Fibroblast of upper back skin (primary cell): Measurements from ENCODE around the gene PANX2.

ENCODE experiments used
- DNase-seq: peaks from one replicate; pipeline ENCODE4 v3.0.0-alpha.2; 2013

PANX2 gene

DNA sequence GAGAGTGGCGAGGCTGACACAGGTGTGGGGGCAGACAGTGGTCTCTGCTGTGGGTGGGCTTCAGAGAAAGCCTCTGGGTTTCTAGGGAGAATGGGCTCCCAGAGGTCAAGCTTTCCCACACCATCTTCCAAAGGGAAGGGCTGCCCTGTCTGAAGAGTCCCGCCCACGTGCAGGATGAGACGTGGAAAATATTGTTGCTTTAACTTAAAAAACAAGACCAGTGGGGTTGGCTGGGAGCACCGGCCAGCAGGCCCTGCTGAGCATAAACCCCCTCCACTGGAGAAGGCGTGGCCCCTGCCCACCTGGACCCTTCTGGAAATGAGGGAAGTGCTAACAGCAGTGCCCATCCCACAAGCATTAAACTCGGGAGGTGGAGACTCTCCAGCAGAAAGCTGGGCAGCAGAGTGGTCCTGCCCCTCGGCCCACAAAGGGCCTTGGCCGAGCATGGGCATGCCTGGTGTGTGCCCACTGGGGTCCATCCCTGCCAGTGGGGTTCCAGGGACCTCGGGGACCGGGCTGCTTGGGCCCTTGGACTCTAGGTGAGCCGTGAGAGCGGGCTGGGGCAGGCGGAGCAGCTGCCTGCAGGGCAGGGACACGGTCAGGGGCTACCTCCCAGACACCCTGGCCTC lies 45.6 kb downstream of the PANX2 start:
- no peak for DNase-seq

DNA sequence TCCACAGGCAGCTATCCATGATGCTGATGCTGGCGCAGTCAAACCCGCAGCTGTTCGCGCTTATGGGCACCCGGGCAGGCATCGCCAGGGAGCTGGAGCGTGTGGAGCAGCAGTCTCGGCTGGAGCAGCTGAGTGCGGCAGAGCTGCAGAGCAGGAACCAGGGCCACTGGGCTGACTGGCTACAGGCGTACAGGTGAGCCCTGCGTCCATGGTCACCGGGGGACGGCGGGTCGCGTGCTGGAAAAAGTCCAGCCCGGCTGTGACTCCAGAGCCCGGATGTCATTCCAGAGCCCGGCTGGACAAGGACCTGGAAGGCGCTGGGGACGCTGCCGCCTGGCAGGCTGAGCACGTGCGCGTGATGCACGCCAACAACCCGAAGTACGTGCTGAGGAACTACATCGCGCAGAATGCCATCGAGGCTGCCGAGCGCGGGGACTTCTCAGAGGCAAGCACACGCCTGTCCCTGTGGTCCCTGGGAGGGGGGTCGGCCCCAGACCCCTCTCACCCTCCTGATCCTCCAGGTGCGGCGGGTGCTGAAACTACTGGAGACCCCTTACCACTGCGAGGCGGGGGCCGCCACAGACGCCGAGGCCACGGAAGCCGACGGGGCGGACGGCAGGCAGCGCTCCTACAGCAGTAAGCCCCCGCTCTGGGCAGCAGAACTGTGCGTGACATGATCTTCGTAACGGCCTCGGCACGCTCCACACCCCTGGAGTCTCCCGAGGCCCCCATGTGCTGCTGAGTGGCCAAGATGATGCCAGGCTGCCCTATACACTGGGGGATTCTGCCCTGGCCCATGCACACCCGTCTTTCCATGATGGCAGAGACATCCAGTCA lies 46.4 kb downstream of the PANX2 start:
- DNase-seq: no peak

DNA sequence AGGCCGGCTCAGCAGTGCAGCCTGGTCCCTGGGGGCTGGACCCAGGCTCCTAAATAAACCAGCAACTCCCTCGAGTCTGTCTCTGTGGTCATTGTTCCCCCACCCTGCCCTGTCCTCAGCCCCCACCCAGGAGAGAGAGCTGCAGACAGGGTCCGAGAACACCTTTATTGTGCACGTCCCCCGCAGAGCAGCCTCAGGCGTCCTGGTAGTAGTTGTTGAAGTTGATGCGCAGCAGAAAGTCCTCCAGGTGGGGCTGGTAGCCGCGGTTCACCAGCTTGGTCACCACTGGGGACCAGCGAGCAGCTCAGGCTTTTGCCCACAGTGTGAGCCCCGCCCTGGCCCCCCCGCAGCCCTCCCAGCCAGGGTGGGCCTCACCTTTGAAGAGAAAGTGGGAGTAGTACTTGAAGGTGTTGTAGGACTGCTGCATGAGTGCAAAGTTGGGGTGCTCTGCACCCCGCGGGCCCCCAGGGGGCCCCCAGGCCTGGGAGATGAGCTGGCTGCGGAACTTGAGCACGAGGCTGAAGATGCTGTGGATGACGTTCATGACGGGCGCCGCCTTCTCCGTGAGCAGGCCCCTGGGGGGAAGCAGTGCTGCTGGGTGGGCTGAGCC lies 47.1 kb downstream of the PANX2 start:
- no peak for DNase-seq

DNA sequence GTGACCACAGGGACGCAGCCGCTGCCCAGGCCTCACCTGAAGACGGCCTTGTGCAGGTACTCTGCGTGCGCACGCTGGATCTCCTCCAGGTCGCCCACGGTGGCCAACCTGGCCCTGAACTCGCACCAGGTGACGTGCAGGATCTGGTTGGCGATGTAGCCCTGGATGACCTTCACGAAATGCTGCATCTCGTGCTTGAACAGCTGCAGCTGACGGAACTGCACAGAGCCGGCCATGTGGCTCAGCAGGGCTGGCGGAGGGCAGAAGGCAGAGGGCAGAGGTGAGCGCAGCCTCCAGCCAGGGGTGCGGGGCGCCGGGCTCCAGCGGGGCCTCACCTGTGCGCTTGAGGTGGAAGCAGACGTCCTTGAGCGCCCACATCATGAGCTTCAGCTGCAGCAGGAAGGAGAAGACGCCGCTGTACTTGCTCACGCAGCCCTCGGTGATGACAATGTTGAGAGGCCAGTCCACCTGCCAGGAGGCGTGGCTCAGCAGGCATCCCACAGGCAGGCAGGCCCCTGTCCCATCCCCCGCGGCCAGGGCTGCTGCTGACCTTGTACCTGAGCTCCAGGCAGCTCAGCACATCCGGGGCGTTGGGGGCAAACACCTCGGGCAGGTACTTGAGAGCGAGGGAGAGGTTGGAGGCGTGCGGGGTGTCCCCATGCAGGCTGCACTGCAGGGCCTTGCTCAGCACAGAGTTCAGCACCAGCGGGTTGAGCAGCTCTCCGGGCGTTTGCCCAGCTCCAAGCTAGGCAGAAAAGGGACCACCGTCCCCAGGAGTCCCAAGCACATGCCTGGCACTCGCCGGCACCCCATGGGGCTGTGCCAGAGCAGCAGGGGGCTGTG lies 47.8 kb downstream of the PANX2 start:
- DNase-seq: no peak

DNA sequence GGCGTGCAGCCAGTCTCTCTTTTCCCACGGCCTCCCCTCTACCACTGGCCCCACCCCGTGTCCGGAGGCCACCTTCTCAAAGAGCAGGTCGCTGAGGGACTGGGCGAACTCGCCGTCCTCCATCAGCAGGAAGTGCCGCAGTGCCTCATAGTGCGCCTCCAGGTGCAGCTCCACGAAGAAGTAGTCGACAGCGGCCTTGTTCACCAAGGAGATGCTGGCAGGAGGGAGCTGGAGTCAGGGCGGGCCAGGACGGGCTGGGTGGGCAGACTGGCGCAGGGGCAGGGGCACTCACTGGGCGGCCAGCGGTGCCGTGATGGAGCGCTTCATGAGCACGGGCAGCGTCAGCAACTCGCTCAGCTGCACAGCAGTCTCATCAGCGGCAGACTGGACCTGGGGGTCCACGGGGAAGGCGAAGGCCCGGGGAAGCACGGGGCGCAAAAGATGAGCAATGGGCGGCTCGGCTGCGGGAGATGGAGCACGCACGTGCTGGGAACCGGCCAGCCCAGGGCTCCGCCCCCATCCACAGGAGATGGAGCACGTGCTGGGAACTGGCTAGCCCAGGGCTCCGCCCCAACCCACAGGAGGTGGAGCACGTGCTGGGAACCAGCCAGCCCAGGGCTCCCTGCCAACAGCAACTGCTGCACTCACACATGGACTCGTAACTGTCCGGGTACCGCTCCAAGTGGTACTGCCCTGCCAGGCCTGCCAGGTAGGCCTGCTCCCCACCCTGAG lies 48.6 kb downstream of the PANX2 start:
- peak; percentile 73 for DNase-seq

DNA sequence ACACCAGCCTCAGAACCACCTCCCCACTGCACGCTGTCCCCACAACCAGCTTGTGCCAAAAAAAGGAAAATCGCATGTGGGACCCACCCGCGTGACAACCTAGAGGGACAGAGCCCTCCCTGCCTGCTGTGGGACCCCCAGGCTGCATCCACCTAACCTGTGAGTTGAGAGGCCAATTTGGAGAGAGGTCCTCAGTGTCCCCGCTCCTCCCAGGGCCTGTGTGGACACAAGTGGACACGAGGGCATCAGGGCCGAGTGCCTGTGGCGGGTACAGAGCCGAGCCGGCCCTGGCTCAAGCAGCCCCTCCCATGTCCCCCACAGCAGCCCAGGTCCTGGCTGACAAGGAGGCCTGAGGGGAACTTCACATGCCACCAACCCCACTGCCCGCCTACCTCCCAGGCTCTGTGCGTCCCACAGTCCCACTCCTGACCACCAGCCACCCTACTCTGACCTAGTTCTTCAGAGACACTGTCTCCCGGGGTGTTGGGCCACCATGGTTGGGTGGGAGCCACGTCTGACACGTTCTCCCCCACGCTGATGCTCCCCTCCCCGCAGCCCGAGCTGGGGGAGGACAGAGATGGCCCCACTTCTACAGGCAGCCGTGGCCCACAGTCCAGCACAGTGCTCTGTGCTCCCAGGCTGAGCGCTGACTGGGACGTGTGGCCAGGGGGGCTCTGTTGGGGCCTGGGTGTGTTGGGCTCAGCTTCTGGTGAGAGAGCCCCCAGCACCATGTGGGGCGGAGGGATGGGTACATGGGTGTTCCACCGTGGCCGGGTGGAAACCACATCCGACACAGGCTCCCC lies 49.5 kb downstream of the PANX2 start:
- no peak for DNase-seq

DNA sequence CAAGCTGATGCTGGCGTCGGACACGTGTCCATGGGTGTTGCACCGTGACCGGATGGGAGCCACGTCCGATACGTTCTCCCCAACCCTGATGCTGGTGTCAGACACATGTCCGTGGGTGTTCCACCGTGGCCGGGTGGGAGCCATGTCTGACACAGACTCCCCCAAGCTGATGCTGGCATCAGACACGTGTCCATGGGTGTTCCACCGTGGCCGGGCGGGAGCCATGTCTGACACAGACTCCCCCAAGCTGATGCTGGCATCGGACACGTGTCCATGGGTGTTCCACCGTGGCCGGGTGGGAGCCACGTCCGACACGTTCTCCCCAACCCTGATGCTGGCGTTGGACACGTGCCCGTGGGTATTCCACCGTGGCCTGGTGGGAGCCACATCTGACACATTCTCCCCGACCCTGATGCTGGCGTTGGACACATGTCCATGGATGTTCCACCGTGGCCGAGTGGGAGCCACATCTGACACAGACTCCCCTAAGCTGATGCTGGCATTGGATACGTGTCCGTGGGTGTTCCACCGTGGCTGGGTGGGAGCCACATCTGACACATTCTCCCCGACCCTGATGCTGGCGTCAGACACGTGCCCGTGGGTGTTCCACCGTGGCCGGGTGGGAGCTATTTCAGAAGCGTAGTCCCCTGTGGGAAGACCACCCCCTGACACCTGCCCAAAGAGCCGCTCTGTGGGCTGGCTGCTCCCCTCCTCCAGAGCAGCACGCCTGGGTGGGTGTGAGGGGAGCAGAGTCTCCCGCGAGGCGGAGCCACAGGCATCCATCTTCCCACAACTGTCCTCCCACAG lies 50.3 kb downstream of the PANX2 start:
- DNase-seq: no peak

DNA sequence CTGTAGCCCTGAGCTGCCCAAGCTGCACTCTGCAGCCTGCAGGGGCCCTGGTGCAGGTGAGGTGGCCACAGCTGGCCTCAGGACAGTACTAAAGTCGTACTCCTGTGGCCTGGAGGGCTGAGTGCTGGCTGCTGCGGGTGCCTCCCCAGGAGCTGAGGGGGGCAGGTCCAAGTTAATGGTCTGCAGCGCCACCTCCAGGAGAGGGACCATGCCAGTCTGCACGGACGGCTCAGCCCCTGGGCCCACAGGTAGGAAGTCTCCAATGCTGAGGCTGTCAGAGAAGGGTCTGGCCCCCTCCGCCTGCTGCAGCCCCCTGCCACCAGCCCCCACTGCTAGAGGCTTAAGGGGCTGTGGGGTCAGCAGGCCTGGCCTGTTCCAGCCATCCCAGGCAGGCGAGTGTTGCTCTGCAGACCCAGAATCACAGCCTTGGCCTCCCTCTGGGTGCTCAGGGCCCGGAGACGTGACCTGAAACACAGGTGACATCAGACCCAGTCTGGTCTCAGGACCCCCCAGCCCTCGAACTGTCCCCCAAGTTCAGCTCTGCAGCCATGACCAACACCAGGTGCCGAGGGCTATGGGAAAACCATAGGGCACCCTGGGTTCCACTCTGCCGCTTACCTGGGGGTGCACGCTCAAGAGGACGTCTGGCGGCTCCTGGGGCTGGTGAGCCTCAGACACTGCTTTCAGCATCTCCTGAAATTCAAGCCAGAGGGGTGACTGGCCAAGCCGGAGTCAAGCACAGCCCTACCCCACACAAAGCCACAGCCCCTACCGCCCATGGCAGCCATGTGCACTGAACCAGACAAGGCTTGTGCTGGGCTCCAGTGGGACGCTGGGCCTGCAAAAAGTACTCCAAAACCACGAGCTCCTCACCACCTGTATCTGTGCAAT lies 51.1 kb downstream of the PANX2 start:
- no peak for DNase-seq

DNA sequence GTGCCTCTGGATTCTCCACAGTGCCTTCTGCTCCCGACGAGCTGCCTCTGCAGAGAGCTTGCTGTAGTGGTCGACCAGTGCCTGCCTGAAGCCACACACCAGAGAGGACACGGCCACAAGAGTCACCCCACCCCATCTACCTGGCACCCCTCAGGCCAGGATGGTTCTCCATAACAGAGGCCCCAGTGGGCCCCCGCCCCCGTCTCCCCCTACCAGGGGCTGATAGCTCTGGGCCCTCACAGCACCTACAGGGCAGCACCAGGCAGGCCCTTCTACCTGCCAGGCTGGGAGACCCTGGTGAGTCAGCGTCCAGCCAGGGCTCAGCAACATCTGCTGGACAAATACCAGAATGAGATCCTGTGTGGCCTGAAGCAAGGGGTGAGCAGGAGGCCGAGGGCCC lies 52.0 kb downstream of the PANX2 start:
- no peak for DNase-seq

DNA sequence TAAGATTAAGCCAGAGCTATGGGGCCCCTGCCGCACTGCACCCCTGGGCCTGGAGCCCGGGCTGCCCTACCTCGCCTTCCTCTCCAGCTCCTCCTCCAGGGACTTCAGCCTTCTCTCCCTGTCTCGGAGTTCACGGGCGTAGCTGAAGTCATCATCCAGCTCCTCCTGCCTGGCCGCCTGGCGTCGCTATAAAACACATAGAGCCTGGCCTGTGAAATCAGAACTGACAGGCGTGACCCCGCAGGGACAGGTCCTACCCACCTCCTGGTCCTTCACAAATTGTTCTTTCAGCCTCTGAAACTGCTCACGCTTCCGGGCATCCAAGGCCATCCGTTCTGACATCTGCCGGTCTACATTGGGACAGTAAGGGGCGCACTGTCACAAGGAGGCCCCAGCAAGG lies 53.5 kb downstream of the PANX2 start:
- no peak for DNase-seq

DNA sequence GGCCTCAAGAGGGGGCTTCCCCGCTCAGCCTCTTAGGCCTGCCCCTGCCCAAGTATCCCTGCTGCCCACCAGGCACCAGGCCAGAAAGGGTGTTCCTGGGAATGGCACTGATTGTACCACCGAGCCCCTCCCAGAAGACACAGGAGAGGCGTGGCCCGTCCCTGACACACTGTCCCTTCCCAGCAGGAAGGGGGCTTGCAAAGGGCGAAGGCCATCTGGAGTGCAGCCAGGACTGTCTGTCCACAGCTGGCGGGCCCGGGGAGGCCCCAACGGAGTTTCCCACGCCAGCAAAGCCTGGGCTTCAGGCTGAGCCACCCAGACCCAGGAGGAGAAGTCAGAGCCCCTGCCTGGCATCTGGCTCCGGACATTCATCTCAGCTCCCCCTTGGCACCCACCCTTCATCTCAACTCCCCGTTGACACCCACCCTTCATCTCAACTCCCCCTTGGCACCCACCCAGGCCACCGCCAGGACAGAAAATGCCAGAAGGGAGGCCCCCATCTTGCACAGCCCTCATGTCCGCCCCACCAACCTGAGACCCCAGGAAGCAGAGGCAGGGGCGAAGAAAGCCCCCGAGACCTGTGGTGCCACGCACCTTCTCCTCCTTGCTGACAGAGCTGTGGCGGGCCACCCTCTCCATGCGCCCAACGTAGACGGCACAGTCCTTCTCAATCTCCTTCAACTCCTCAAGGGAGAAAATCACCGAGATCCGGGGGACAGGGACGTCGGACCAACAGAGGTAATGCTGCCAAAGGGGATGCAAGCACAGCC lies 54.9 kb downstream of the PANX2 start:
- DNase-seq: no peak

DNA sequence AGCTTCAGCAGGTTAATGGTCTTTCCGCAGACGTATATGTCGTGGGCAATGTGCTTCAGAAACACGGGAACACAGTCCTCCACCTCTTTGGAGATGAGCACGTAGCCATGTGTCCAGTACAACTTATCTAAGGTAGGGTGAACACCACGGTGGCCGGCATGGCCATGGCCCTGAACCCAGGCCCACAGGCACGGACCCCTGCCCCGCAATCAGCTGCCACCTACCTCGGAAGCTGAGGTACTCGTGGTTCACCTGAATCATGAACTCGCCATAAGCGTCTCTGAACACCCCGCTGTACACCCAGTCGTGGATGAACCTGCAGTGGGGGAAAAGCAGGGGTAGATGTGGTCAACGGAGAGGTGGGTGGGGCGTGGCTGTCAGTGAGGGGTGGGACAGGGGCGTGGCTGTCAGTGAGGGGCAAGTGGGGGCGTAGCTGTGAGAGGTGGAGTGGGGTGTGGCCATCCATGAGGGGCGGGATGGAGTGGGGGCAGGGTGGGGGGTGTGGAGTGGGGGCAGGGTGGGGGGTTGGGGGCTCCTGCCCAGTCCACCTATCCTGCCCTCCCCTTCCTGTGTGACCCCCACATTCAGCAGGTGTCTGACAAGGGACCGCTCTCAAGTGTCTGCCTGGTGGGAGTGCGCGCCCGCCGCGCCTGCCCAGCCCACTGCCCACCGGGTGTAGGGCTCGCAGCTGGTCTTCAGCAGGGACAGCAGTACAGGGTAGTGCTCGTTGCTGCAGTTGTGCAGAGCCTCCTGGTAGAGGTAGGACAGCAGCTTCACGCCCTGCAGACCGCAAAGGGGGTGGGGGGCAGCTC lies 55.7 kb downstream of the PANX2 start:
- no peak for DNase-seq

DNA sequence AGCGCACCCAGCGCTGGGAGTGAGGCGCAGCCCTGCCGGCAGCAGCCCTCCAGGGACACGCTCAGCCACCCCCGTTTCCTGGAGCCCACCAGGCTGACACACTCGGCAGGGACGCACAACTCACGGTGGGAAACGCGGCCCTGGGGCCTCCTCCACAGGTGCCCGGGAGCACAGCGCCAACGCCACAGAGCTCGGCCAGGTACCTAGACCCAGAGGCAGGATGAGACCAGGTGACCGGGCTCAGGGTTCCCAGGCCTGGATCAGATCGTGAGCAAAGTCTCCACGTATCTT lies 56.3 kb downstream of the PANX2 start:
- DNase-seq: no peak

DNA sequence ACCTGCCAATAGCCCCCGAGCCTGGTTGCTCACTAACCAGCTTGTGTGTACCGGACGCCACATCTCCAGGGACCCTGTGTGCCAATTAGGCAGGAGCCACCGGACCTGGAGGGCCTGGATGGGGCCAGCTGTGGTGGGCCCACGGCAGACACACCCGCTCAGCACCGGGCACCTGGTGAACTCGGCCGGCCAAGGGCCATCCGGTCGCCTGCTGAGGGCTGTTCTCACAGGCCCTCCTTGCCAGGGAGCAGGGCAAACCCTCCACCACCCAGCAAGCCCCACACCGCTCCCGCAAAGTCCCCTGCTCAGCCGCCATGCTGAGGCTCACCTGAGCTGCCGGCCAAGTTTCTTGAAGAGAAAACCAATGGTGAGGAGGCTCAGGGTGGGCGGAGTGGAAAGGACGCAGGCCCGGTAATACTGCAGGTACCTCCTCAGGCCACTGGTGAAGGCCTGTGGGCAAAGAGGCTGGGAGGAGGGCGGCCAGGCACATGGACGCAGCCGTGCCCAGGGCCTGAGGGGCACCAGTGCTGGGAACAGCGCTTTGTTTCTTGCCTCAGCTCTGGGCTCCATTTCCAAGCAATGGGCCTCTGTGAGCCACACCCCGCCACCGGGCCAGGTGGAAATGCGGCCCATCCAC lies 57.2 kb downstream of the PANX2 start:
- no peak for DNase-seq

DNA sequence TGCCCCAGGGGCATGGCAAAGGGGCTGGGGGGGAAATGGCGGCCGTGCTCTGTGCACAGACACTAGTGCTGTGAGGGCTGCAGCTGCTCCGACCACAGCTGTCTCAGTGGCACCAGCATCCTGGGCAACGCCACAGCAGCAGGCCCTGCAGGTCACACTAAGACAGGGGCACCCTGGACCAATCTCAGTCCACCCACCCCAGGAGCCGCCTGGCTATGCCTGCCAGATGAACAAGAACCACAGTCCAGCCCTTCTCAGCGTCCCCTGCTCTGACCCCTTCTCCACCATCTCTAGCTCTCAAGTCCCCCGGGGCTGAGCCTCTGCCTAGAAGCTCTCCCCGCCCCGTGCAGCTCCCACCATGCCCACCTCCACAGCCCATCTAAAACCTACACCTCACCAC lies 57.8 kb downstream of the PANX2 start:
- no peak for DNase-seq

DNA sequence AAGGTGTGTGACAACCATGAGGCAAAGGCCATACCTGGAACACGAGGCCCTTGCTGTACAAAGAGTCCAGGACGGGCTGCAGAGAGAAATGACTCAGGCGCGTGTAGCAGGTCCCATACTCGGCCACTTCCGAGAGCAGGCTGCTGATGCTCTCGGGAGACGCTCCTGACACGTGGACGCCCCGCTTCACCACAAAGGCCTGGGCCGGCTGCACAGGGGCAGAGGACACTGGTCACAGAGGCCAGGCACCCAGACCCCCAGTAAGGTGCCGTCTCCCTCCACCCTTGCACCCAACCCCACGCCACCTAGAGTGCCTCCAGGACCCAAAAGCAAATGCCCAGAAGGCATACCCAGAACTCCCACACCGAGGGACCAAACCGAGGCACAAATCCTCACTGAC lies 58.8 kb downstream of the PANX2 start:
- no peak for DNase-seq
